NCI-H345 (cell line): ENCODE measurements around the gene TSPO.

ENCODE experiments used
- DNase-seq: peaks from one replicate; lab custom pipeline; 2025; lab: John Stamatoyannopoulos, UW

TSPO gene

DNA sequence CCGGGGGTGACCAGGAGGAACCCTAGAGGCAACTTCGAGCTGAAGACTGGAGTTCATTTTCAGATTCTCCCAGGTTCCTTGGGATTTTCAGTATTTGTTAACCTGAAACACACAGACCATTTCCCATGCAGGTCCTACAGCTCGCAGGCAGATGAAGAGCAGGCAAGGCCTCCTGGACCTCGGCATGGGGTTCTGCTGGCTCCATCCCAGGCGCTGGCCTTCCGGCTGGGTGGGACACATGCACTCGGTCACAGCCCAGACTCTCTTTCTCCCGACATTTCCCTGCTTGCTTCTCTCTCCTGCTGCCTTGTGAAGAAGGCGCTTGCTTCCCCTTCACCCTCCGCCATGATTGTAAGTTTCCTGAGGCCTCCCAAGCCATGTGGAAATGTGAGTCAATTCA lies 51.0 kb downstream of the TSPO start:
- DNase-seq, result no peak

DNA sequence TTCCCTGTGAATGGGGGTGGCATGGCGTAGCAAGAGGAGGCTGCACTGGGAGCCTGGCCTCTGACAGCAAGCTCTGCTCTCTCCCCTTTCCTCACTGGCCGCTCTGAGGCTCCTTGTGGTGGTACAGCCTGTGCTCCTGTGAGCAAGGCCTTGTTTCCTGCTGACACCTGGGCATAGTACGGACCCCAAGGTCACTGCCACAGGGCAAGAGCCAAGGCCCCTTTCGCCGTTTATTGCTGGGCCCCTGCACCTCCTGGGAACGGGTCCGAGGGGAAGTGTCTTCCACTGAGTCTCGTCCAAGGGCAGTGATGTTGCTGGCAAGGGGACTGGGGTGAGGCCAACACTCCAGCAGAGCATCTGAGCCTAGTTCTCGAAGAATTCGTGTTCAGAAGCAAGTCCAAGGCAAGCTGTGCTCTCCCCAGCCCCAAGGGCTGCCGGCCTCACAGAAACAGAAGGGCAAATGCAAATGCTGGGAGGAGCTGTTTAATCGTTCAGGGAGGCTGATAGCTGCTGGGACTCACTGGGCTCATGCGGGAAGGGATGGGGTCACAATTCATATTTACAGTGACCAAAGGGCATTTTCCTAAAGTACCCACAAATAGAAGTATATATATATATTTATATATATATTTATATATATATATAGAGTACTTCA lies 51.5 kb downstream of the TSPO start:
- no peak for DNase-seq

DNA sequence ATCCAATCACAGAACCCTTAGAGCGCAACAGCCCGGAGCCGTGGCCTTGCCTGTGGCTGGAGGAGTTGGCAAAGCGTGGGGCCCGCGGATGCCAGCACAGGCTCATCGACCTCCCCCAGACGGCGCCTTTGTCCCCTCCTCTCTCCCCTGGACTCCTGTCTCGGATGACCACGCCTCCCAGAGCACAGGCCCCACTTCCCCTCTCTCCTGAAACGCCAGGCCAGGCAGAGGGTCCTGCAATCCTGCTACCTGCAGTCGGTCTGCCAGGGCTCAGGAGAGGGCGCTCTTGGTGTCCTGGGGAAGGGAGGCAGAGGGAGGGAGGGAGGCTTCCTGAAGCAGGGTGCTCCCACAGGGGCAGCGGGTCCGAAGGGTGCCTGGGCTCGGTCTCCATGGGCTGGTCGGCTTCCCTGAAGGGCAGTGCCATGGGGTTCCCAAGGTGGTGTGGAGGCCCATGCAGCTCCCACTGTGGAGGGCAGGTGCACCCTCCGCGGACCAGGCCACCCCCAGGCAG lies 52.2 kb downstream of the TSPO start:
- DNase-seq, result no peak

DNA sequence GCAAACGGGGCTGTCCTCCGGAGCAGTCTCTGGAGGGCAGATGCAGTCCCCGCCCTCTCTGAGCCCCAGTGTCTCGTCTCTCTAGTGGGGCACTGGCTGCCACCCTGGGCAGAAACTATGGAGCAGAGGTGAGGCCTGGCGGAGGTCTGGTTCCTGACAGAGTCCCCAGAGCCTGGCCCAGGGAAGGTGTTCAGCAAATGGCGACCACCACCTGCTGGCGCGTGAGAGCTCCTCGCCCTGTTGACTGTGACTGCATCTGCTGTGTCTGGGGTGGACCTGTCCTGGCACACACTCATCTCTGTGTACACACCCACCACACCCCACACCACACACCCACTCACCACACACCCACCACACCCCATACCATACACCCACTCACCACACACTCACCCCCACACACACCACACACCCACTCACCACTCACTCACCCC lies 53.9 kb downstream of the TSPO start:
- DNase-seq, result no peak

DNA sequence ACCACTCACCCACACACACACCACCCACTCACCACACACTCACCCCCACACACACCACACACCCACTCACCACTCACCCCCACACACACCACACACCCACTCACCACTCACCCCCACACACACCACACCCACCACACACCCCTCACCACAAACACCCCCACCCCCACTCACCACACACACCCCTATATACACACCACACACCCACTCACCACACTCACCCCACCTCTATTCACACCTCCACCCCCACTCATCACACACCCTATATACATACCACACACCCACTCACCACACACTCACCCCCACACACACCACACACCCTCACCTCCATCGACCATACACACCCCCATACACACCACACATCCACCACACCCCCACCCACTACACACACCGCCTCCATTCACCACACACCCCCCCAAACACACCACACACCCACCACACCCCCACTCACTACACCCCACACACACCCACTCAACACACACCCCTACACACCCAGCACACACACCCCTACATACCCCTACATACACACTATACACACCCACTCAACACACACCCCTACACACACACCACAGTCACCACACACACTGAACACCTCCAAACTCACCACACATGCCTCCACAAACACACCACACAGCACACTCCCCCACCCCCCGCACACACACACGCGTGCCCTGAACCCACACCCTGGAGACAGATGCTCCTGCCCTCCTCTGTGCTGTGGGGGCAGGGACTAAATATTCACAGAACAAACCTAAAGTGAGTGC lies 54.6 kb downstream of the TSPO start:
- no peak for DNase-seq

DNA sequence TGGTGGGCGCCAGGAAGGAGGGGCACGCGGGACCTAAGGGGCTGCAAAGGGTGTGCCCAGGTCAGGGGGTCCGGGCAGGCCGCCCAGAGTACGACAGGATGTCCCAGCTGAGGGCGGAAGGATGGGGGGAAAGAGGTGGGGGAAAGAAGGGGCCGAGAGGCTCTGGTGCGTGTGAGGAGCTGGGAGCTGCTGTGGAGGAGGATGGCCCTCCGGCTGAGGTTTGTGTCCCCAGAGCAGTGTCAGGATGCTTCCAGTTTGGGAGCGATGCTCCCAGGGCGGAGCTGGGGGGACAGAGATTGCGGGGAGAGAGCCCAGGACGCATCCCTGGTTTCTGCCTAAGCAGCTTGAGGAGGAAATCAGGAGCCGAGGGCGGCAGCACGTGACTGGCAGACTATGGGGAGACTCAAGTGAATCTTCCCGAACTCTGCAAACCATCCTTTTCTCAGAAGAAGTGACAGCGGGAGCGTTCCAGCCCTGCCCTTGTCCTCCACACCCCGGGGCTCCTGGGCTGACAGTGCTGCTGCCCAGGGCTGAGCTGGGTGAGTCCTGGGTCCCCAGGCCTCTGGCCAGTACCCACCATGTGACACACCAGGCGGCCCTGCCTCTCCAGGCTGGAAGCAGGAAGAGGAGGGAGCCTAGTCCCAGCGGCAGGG lies 55.3 kb downstream of the TSPO start:
- DNase-seq, result no peak

DNA sequence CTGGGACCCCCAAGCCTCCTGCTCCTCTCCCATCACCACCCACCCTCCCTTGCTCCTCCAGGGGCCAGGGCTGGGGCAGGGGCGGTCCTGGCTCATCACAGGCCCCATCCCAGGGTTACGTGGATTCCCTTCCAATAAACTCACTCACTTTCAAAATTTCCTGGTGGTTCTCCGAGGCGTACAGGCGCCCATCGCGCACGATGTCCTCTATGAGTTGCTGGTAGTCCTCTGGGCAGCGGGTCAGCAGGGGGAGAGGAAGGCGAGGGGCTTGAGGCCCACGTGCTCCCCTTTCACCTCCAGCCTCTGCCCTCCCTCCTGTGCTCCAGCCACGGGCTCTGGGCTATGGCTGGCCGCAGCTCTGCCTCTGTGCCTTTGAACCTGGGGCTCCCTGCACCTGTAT lies 56.0 kb downstream of the TSPO start:
- no peak for DNase-seq

DNA sequence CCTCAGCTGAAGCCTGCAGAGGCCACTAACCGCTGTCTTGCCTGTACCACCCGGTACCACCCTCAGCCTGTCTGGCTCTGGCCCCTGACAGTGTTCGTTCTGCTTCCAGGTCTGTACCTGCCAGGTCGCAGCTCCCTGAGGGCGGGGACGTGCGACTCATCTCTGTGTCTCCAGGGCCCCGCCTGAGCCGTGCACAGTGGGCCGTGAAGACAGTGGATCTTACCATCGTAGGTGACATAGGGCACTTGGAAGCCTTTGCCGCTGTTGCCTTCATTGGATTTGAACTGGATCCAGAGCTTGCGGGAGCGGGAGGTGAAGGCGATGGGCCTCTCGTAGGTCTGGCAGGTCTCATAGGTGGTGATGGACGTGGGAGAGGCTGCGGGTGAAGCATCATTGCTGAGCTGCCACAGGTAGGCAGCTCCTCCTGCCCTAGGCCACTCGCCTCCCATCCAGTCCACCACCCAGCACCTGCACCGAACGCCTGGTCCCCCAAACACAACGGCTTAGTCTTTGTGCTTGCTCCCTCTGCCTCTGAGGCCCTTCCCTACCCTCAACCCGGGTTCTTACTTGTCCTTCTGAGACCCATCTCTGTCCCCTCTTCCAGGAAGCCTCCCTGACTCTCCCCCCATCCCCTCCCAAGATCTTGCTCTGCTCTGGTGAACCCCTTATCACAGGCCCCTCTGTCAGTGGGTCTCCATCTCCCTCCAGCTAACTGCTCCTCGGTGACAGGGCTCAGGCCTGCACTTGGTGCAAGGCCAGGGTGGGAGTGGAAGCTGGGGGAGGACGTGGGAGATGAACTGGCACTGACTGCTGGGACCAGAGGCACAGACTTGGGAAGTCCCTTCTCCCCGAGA lies 56.7 kb downstream of the TSPO start:
- no peak for DNase-seq

DNA sequence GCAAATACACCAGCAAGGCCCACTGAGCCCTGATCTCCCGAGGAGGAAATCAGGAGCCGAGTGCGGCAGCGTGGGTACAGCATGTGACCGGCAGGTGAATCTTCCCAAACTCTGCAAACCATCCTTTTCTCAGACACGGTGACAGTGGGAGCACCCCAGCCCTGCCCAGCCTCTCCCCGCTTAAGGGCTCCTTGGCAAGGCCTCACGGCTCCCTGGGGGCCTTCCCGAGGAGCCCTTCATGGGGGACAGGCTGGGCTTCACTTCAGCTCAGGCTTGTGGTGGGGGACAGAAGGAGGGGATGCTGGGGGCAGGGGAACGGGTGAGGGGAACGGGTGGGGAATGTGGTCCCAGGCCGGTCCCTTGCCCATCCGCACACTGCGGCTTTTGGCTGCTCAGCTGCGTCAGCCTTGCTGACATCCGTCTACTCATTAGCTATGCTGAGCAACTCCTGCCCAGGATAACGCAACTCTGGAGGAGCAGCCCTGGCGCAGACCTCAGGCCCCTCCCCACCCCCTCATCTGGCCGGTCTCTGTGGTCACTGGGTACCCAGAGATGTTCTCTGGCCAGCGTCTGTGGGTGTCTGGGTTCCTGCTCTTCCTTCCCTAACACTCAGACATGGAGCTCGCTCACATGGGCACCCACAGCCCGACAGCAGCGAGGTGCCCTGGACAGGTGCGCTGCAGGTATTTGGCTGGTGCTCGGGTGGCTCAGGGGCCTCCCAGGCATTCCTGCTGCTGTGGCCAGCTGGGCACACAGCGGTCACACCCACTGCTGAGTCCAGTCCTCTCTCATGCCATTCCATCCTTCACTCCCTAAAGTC lies 57.6 kb downstream of the TSPO start:
- DNase-seq, result no peak

DNA sequence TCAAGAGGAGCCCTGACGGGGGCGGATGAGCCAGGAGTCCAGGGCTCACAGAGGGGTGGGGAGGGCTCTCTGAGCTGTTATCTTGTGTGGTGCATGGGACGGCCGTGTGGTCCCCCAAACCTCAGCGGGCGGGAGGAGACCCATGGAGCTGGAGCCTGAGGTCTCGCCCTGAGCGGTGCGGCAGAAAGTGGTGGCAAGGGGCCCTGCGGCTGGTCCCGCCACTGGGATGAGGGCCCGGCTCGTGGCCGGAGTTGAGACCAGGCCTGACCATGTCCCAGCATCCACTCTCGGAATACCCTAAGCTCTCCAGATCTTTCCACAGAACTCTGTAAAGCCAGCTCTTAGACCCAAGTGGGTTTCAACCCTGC lies 58.1 kb downstream of the TSPO start:
- DNase-seq, result no peak

DNA sequence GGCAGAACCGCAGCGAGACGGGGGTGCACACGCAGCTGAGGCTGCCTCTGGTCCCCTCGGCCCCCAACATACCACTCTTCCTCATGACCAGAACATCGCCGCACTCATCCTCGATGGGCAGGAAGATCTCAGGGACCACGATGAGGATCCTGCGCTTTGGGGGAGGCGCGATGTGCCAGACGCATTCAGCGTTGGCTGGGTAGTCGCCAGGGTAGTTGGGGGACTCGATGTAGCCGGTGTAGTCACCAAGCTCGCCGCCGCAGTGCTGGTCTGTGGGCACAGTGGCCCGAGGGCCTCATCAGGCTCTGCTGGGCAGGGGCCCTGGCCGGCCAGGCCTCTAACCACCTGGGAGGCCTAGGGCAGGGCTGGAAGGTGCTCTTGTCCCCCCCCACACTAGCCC lies 58.6 kb downstream of the TSPO start:
- no peak for DNase-seq

DNA sequence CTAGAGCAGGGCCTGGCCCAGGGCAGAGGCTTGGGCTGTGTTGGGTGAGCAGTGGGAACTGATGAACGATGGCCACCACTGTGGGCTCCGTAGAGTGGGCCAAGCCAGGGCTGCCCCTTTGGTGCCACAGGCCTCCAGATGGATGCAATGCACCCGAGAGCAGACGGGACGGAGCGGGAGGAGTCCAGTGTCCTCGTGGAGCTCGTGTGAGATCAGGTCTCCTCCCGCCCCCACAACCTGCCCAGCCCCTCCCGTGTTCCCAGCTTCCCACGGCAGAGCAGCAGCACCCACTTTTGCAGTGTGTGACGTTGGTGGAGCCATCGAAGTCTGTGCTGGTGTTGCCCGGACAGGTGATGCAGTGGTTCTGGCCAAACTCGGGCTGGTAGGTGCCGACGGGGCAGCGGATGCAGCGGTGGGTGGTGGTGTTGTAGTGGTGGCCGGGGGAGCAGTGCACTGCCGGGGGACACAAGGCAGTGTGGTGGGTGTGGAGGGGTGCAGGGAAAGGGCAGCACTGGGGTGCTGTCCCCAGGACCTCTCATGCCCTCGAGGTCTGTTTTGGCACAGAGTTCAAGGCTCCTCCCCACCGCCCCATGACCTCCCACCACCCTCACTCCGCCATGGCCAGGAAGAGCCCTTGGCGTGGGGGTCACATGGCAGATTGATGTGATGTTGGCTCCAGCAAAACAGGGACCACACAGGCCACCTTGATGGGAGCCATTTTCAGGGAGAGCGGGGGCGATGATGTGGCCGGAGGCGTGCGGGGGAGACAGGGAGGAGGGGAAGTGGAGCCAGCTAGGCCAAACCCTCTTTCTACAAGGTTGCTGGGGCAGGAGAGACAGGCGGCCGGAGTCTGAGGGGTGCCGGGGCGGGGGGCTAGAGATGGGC lies 59.5 kb downstream of the TSPO start:
- no peak for DNase-seq

DNA sequence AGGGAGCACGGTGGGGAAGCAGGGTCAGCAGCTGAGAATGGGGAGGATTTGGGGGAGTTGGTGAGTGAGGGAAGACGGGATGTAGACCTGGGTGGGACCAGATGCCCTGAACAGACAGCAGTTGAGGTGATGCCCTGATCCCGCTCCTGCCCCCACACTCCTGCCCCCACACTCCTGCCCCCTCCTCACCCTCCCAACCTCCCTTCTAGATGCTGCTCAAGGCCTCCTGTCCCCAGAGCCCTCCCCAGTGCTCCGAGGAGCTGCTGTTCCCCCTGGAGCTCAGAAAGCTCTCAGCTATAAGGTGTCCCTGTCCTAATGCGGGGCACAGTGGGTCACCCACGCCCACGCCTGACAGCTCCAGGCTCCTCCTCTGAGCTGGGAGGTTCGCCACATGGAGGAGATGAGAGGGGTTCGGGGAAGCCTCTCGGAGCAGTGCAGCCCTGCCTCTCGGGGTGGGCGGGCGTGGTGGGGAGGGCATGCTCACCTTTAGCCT lies 60.6 kb downstream of the TSPO start:
- DNase-seq, result no peak

DNA sequence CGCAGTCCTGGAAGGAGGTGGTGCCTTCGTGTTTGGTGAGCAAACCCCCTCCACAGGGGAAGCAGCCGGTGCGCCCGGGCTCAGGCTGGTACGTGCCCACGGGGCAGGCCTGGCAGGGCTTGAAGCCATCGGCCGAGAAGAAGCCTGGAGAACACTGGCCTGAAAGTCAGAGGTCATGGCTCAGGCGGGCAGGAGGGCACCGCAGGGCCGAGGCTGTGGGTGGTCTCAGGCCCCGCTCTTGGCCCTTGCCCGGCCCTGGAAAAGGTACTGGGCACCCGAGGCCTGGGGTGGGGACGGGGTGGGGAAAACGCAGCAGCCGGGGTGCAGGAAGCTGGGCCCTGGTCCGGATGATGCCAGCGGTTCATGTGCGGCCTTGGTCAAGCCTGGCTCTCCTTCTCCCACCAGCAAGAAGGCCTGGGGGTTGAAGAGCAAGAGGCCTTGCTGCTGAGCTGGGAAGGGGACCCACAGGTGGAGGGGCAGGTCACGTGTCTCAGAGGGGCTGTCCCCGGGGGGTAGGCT lies 61.1 kb downstream of the TSPO start:
- no peak for DNase-seq
